Loucy (cell line): ENCODE results near the gene LAYN.
A peak's percentile ranks its signal among the peaks of the same experiment; 100 is the strongest.

Experiments used
- H2AFZ ChIP-seq: fragments of 200-600 bp; sonication (generic); 2 replicates; pipeline ENCODE4 v1.6.0; 2016; ENCODE audit warnings: antibody characterized with exemption, mild to moderate bottlenecking, low read length, moderate library complexity
- H3F3A ChIP-seq: fragments of 200-600 bp; 2 replicates; pipeline ENCODE4 v1.6.0; 2016; ENCODE audit warnings: antibody characterized with exemption, low read depth, mild to moderate bottlenecking
- H3K27me3 ChIP-seq: fragments of 200-600 bp; sonication (generic); 2 replicates; pipeline ENCODE4 v1.6.1; 2014; ENCODE audit warnings: low read length, mild to moderate bottlenecking; ENCODE audit not compliant: insufficient read depth, poor library complexity, severe bottlenecking
- H3K36me3 ChIP-seq: fragments of 200-600 bp; sonication (generic); 2 replicates; pipeline ENCODE4 v1.6.1; 2016; ENCODE audit warnings: low read length; ENCODE audit not compliant: insufficient read depth
- H3K4me1 ChIP-seq: fragments of 200-600 bp; sonication (generic); 2 replicates; pipeline ENCODE4 v1.5.1; 2014; ENCODE audit warnings: low read length, mild to moderate bottlenecking; ENCODE audit not compliant: insufficient read depth, poor library complexity, severe bottlenecking
- H3K4me2 ChIP-seq: fragments of 200-600 bp; sonication (generic); 2 replicates; pipeline ENCODE4 v1.6.0; 2014; ENCODE audit warnings: antibody characterized with exemption, low read length, low read depth, mild to moderate bottlenecking; ENCODE audit not compliant: poor library complexity, severe bottlenecking
- H3K4me3 ChIP-seq: fragments of 200-600 bp; sonication (generic); 2 replicates; pipeline ENCODE4 v1.5.1; 2014; ENCODE audit warnings: low read length, mild to moderate bottlenecking, mixed read lengths; ENCODE audit not compliant: poor library complexity, severe bottlenecking
- H3K79me2 ChIP-seq: fragments of 200-600 bp; sonication (generic); 2 replicates; pipeline ENCODE4 v1.6.1; 2014; ENCODE audit warnings: low read length; ENCODE audit not compliant: insufficient read depth
- H3K9ac ChIP-seq: fragments of 200-600 bp; sonication (generic); 2 replicates; pipeline ENCODE4 v1.6.0; 2014; ENCODE audit warnings: mild to moderate bottlenecking, low read depth, low read length, moderate library complexity; ENCODE audit not compliant: poor library complexity, severe bottlenecking
- H3K9me2 ChIP-seq: fragments of 200-600 bp; sonication (generic); replicated peaks from 2 replicates; pipeline ENCODE4 v1.6.1; 2016; ENCODE audit warnings: low read depth, low read length, mixed read lengths
- H3K9me3 ChIP-seq: fragments of 200-600 bp; sonication (generic); 2 replicates; pipeline ENCODE4 v1.6.1; 2014; ENCODE audit warnings: mild to moderate bottlenecking, antibody characterized with exemption, low read length, low read depth; ENCODE audit not compliant: insufficient read depth
- H4K20me1 ChIP-seq: fragments of 200-600 bp; sonication (generic); 2 replicates; pipeline ENCODE4 v1.6.0; 2014; ENCODE audit warnings: antibody characterized with exemption, low read length, mild to moderate bottlenecking; ENCODE audit not compliant: insufficient read depth, poor library complexity, severe bottlenecking
- EZH2phosphoT487 ChIP-seq: fragments of 200-600 bp; IDR thresholded peaks from 2 replicates; pipeline ENCODE4 v1.6.1; 2018; ENCODE audit warnings: antibody characterized with exemption, mild to moderate bottlenecking, moderate library complexity, borderline replicate concordance
- TF ChIP-seq, protein P1 (sequence below): fragments of 200-600 bp; sonication (generic); conservative IDR thresholded peaks from 2 replicates; pipeline ENCODE4 v1.5.1; 2014; ENCODE audit warnings: mild to moderate bottlenecking, antibody characterized with exemption, low read length

Gene LAYN

DNA sequence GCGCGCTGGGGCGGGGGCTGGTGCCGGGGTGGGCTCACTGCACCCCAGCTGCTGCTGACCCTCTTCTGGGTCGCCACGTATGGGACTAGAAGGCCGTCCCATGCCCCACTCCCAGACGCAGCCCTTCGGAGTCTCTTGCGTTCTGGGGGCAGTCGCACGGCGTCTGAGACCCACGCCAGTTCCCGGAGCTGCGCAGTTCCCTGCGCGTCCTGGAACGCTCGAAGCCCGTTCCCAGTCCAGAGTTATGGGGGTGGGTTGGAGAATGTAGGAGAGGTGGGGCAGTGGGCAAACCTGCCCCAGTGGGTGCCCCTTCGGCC is 375 bp downstream of the LAYN start:
- H4K20me1 ChIP-seq: no peaks in the 10 kb centered on the region
- no peaks in the 10 kb centered on the region for H3K79me2 ChIP-seq
- no peaks in the 10 kb centered on the region for H3K9me3 ChIP-seq
- H3K9me2 ChIP-seq: no peaks in the 10 kb centered on the region
- H3K4me3 ChIP-seq: no peak overlapping the region
- no peak overlapping the region for H3K4me2 ChIP-seq
- H3K4me1 ChIP-seq: peaks cover 23% of the 10 kb centered on the region
- H3F3A ChIP-seq: no peaks in the 10 kb centered on the region
- H3K27me3 ChIP-seq: no peaks in the 10 kb centered on the region
- TF ChIP-seq EZH2phosphoT487: no peak
- TF ChIP-seq, protein P1, sequence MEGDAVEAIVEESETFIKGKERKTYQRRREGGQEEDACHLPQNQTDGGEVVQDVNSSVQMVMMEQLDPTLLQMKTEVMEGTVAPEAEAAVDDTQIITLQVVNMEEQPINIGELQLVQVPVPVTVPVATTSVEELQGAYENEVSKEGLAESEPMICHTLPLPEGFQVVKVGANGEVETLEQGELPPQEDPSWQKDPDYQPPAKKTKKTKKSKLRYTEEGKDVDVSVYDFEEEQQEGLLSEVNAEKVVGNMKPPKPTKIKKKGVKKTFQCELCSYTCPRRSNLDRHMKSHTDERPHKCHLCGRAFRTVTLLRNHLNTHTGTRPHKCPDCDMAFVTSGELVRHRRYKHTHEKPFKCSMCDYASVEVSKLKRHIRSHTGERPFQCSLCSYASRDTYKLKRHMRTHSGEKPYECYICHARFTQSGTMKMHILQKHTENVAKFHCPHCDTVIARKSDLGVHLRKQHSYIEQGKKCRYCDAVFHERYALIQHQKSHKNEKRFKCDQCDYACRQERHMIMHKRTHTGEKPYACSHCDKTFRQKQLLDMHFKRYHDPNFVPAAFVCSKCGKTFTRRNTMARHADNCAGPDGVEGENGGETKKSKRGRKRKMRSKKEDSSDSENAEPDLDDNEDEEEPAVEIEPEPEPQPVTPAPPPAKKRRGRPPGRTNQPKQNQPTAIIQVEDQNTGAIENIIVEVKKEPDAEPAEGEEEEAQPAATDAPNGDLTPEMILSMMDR: no peak
- H2AFZ ChIP-seq: no peak overlapping the region
- no peaks in the 10 kb centered on the region for H3K36me3 ChIP-seq
- H3K9ac ChIP-seq: no peak overlapping the region

DNA sequence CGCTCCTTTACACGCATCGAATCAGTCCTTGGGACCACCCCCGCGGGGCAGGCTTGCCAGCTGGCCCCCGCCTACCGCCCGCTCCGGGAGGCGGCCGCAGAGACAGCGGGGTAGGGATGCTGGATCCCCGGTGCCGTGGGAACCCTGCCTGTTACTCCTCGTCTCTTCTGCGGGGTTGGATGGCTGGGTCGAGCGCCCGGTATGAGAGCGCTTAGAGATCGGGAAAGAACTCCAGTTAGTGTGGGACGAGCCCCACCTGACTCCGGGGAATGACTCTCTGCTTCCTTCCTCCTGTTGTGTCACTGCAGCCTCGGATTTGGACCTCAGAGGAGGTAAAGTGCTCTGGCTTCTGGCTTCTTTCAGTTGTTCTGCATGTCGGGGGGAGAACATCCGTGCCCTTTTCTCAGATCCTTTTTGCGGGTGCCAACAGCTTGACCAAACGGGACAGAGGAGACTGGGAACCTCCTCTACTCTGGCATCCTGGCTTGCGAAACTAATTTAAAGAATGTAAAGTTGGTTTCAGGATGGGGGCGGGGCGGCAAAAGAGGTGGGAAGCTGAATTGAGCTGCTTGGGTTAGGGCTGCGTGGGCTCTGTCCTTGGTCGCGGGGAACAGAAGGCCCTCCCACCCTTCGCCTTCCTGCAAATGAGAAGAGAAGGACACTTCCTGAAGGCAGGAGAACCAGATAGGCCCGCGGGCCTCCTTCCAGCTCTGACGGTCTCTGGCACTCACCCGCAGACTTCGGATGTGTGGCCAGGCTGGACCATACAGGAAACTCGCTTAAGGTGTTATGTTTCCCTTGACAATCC is 938 bp downstream of the LAYN start:
- no peak overlapping the region for H3K9ac ChIP-seq
- H3K4me3 ChIP-seq: no peak overlapping the region
- H3K27me3 ChIP-seq: no peaks in the 10 kb centered on the region
- no peaks in the 10 kb centered on the region for H3K9me3 ChIP-seq
- no peaks in the 10 kb centered on the region for H3F3A ChIP-seq
- H3K4me2 ChIP-seq: no peak overlapping the region
- no peaks in the 10 kb centered on the region for H3K79me2 ChIP-seq
- H4K20me1 ChIP-seq: no peaks in the 10 kb centered on the region
- no peak for TF ChIP-seq EZH2phosphoT487
- TF ChIP-seq, protein P1: no peak
- H3K9me2 ChIP-seq: no peaks in the 10 kb centered on the region
- H3K36me3 ChIP-seq: no peaks in the 10 kb centered on the region
- no peak overlapping the region for H2AFZ ChIP-seq
- H3K4me1 ChIP-seq: peaks cover 23% of the 10 kb centered on the region

DNA sequence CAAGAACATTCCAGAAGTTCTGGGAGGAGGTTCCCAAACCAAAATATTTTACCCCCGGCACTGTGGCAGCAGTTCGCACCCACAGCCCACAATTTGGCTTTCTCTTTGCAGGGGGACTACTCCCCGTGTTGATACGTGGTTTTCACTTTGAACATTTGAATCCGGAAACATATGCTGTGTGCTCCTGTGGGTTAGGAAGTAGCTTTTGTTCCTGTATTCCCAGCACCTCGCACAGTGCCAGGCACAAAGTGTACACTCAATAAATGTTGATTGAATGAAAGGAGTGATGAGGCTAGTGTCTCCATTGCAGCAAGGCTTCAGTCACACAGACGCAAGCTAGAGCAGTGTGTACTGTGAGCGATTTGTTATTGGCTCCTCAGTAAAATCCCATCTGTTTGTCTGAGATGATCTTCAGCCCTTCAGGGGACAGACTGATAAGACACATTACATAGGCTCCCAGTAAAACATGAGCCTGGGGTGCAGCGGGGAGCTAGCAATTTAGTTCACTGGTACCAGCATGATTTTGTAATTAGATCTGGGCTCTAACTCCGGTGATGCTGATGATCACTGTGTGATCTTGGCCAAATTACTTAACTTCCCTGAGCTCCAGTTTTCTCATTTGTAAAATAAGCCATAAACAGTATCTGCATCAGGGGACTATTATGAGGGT is 2.2 kb downstream of the LAYN start:
- peak overlapping the region; percentile 44 for H3K4me3 ChIP-seq
- no peaks in the 10 kb centered on the region for H3K36me3 ChIP-seq
- H3K79me2 ChIP-seq: no peaks in the 10 kb centered on the region
- H3K9me3 ChIP-seq: no peaks in the 10 kb centered on the region
- H3K9ac ChIP-seq: peak overlapping the region; percentile 4
- no peaks in the 10 kb centered on the region for H3F3A ChIP-seq
- H3K9me2 ChIP-seq: no peaks in the 10 kb centered on the region
- H3K4me1 ChIP-seq: peaks cover 23% of the 10 kb centered on the region
- H3K4me2 ChIP-seq: peak overlapping the region; percentile 55
- H4K20me1 ChIP-seq: no peaks in the 10 kb centered on the region
- H3K27me3 ChIP-seq: no peaks in the 10 kb centered on the region
- peak overlapping the region; percentile 62 for H2AFZ ChIP-seq
- TF ChIP-seq, protein P1: no peak
- TF ChIP-seq EZH2phosphoT487: no peak
